Lung (tissue), 12 donors: ENCODE results near the gene GALNS. TPM values are rescaled to one million over a fixed set of nuclear protein-coding genes. Genes with fewer than 3 reads are reported as not detected.

Experiments used
- ATAC-seq: fragments of 200-7000 bp; cut with Tn5 transposase; one replicate; pipeline ENCODE4 v1.9.1; 2020; ENCODE audit warnings: moderate number of reproducible peaks; ENCODE audit not compliant: insufficient read depth, low FRiP score
- DNase-seq, 3 donors: peaks; one replicate each; pipeline ENCODE4 v3.0.0-alpha.2; 2013 to 2017
- H3K27ac ChIP-seq, 2 donors: one replicate each; pipeline ENCODE4 v1.5.1; 2013; ENCODE audit warnings: mild to moderate bottlenecking in 2 of 2, moderate library complexity in 2 of 2, control low read depth in 1 of 2, inconsistent platforms in 1 of 2, low read depth in 1 of 2, low read length in 1 of 2
- H3K27me3 ChIP-seq, 3 donors: one replicate each; pipeline ENCODE4 v1.5.1; 2013; ENCODE audit warnings: low read length in 2 of 3; ENCODE audit not compliant: control insufficient read depth in 3 of 3, insufficient read depth in 3 of 3
- H3K36me3 ChIP-seq, 4 donors: one replicate each; pipeline ENCODE4 v1.5.1; 2013; ENCODE audit warnings: low read length in 4 of 4, mild to moderate bottlenecking in 1 of 4, moderate library complexity in 1 of 4; ENCODE audit not compliant: control insufficient read depth in 4 of 4, insufficient read depth in 4 of 4
- H3K4me1 ChIP-seq, 5 donors: one replicate each; pipeline ENCODE4 v1.5.1; 2013; ENCODE audit warnings: low read length in 5 of 5, mild to moderate bottlenecking in 2 of 5, moderate library complexity in 1 of 5; ENCODE audit not compliant: control insufficient read depth in 5 of 5, insufficient read depth in 5 of 5
- H3K4me3 ChIP-seq: one replicate; pipeline ENCODE4 v1.5.1; 2013; ENCODE audit warnings: mild to moderate bottlenecking, control low read depth, moderate library complexity
- H3K9ac ChIP-seq, 2 donors: one replicate each; pipeline ENCODE4 v1.5.1; 2013; ENCODE audit warnings: low read length in 2 of 2, control low read depth in 1 of 2; ENCODE audit not compliant: insufficient read depth in 1 of 2
- H3K9me3 ChIP-seq, 4 donors: one replicate each; pipeline ENCODE4 v1.5.1; 2013; ENCODE audit warnings: low read length in 3 of 4, mild to moderate bottlenecking in 1 of 4, moderate library complexity in 1 of 4; ENCODE audit not compliant: control insufficient read depth in 4 of 4, insufficient read depth in 3 of 4
- CTCF ChIP-seq: IDR thresholded peaks from 2 replicates; pipeline ENCODE4 v1.5.1; 2012; ENCODE audit warnings: mild to moderate bottlenecking; ENCODE audit errors: control extremely low read depth, extremely low read depth
- WGBS, 2 donors: extraction: QIAGEN DNeasy Blood & Tissue Kit; methylation state at CpG; one replicate each; pipeline ENCODE4 v1.1.7; 2013; 5-methylcytosine and 5-hydroxymethylcytosine counted together
- polyA plus RNA-seq, 2 donors: library from polyadenylated mRNA; stranded (reverse); fragments of 200-250 nt; gene quantifications; one replicate each; pipeline ENCODE4 v1.2.1, GENCODE V29; 2013
- total RNA-seq, 2 donors: library from RNA; depleted of rRNA in 1 of 2; stranded (reverse); fragments of >200 nt in 1 of 2; gene quantifications; one replicate each; pipeline ENCODE4 v1.2.1, GENCODE V29; 2014 to 2021
- donor health status: control.
- donor health status: control.
- donor health status: Bipolar disorder and iron deficiency.
- donor health status: healthy.
- donor health status: DM: yes; HTN: yes; CAD: no.

The GALNS gene
- total and polyA plus RNA-seq, 4 donors: 21.4 to 61.9 (median 30.3) TPM

- 89 to 95% methylated on average over 19 of the region's 19 CpGs for WGBS, 2 donors
These were observed 5.1 kb downstream of the GALNS start for GRCh38 chr16:88851616-88852015.

GRCh38 chr16:88850531-88851199 lies 6.1 kb downstream of the GALNS start:
- H3K27me3 ChIP-seq: no peaks in the 10 kb centered on the region
- TF ChIP-seq CTCF: no peak
- H3K9me3 ChIP-seq: no peaks in the 10 kb centered on the region
- 94 to 96% methylated on average over 32 to 33 of the region's 33 CpGs for WGBS, 2 donors
- no peak for ATAC-seq
- no peak overlapping the region for H3K4me3 ChIP-seq
- peaks cover 0 to 24% (median 0%) of the 10 kb centered on the region in 4 donors for H3K36me3 ChIP-seq
- H3K9ac ChIP-seq: no peak overlapping the region
- no peak for DNase-seq
- peaks cover 0 to 4% (median 0%) of the 10 kb centered on the region in 5 donors for H3K4me1 ChIP-seq
- H3K27ac ChIP-seq: no peak overlapping the region

More at GRCh38 chr16:88851616-88852015, 5.1 kb downstream of the GALNS start:
- peaks cover 0 to 24% (median 0%) of the 10 kb centered on the region in 4 donors for H3K36me3 ChIP-seq
- no peak for TF ChIP-seq CTCF
- no peaks in the 10 kb centered on the region for H3K27me3 ChIP-seq
- no peaks in the 10 kb centered on the region for H3K9me3 ChIP-seq
- no peak overlapping the region for H3K4me3 ChIP-seq
- H3K4me1 ChIP-seq: peaks cover 0 to 11% (median 0%) of the 10 kb centered on the region in 5 donors
- no peak overlapping the region for H3K27ac ChIP-seq
- H3K9ac ChIP-seq: no peak overlapping the region
- no peak for DNase-seq
- no peak for ATAC-seq

- H3K27me3 ChIP-seq: no peaks in the 10 kb centered on the region
- peaks cover 0 to 1% (median 0%) of the 10 kb centered on the region in 5 donors for H3K4me1 ChIP-seq
- WGBS, 2 donors: 92 to 93% methylated on average over 21 of the region's 21 CpGs
- no peak overlapping the region for H3K4me3 ChIP-seq
- H3K9me3 ChIP-seq: no peaks in the 10 kb centered on the region
- H3K36me3 ChIP-seq: peaks cover 0 to 24% (median 0%) of the 10 kb centered on the region in 4 donors
- no peak overlapping the region for H3K9ac ChIP-seq
- ATAC-seq (no peak), DNase-seq (no peak)
- TF ChIP-seq CTCF: no peak
- H3K27ac ChIP-seq: no peak overlapping the region
These were observed 8.2 kb downstream of the GALNS start for GRCh38 chr16:88848557-88848956.
